GM12878 (cell line): ENCODE data around the gene FOXP4.

Experiments used
- CBFB ChIP-seq: IDR thresholded peaks from 2 replicates; pipeline ENCODE4 v1.6.1; 2016; ENCODE audit warnings: antibody characterized with exemption, low read depth
- CHD4 ChIP-seq: fragments of 200-600 bp; sonication (generic); IDR thresholded peaks from 2 replicates; pipeline ENCODE4 v1.6.1; 2016; ENCODE audit warnings: mild to moderate bottlenecking
- HDGF ChIP-seq: fragments of 450-650 bp; IDR thresholded peaks from 2 replicates; pipeline ENCODE4 v1.6.1; 2016; ENCODE audit warnings: antibody characterized with exemption
- IRF4 ChIP-seq: IDR thresholded peaks from 2 replicates; pipeline ENCODE4 v1.6.1; 2011; ENCODE audit warnings: low read depth, low read length
- NR2C2 ChIP-seq: IDR thresholded peaks from 2 replicates; pipeline ENCODE4 v1.6.1; 2011; ENCODE audit warnings: borderline replicate concordance, low read depth; ENCODE audit not compliant: control insufficient read depth, insufficient read length
- POLR2AphosphoS5 ChIP-seq: IDR thresholded peaks from 2 replicates; pipeline ENCODE4 v1.6.1; 2011; ENCODE audit warnings: mild to moderate bottlenecking, low read length, inconsistent platforms
- SPI1 ChIP-seq: IDR thresholded peaks from 2 replicates; pipeline ENCODE4 v1.6.1; 2011; ENCODE audit warnings: low read depth, mild to moderate bottlenecking, low read length, moderate library complexity, borderline replicate concordance; ENCODE audit not compliant: insufficient read depth
- SREBF2 ChIP-seq: IDR thresholded peaks from 2 replicates; pipeline ENCODE4 v1.6.1; 2012; ENCODE audit warnings: mild to moderate bottlenecking, low read length
- TF ChIP-seq, protein P1 (sequence below), 3 experiments: IDR thresholded peaks in 2 of 3; conservative IDR thresholded peaks in 1 of 3; 2 replicates each; pipeline ENCODE4 v1.5.1; 2011; ENCODE audit warnings: low read depth in 3 of 3, low read length in 3 of 3, mild to moderate bottlenecking in 3 of 3, control low read depth in 2 of 3, moderate library complexity in 2 of 3, inconsistent platforms in 1 of 3, mixed read lengths in 1 of 3; ENCODE audit not compliant: control insufficient read depth in 2 of 3, insufficient read depth in 1 of 3; ENCODE audit errors: extremely low read depth in 1 of 3

DNA sequence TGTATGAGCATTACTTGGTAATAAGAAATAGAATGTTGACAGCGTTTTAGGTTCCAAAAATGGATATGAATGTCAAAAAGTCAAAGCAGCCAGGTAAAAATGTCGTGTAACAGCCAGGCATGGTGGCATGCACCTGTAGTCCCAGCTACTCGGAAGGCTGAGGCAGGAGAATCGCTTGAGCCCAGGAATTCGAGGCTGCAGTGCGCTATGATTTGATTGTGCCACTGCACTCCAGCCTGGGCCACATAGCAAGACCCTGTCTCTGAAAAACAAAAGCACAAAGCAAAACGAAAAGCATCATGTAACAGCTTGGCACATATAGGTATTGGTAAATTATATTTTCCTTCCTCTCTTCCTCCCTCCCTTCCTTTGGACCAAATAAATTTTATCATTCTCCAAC, 16.2 kb upstream of the FOXP4 start:
- TF ChIP-seq, protein P1, sequence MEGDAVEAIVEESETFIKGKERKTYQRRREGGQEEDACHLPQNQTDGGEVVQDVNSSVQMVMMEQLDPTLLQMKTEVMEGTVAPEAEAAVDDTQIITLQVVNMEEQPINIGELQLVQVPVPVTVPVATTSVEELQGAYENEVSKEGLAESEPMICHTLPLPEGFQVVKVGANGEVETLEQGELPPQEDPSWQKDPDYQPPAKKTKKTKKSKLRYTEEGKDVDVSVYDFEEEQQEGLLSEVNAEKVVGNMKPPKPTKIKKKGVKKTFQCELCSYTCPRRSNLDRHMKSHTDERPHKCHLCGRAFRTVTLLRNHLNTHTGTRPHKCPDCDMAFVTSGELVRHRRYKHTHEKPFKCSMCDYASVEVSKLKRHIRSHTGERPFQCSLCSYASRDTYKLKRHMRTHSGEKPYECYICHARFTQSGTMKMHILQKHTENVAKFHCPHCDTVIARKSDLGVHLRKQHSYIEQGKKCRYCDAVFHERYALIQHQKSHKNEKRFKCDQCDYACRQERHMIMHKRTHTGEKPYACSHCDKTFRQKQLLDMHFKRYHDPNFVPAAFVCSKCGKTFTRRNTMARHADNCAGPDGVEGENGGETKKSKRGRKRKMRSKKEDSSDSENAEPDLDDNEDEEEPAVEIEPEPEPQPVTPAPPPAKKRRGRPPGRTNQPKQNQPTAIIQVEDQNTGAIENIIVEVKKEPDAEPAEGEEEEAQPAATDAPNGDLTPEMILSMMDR (IDR thresholded peaks at IDR 0.05 in 2 of 3, conservative IDR thresholded peaks at IDR 0.05 in 1 of 3; ENCODE audit: control insufficient read depth in 2 of 3, extremely low read depth in 1 of 3, insufficient read depth in 1 of 3, low read depth in 3 of 3, low read length in 3 of 3): no peak
- TF ChIP-seq IRF4 (no peak), CBFB (no peak), NR2C2 (no peak), SPI1 (no peak), HDGF (no peak), POLR2AphosphoS5 (no peak), SREBF2 (no peak), CHD4 (no peak)
